Vagina (tissue), 2 donors: ENCODE data around the gene COX4I2. TPM values are rescaled to one million over a fixed set of nuclear protein-coding genes. Genes with fewer than 3 reads are reported as not detected.

Source experiments
- DNase-seq, 2 donors: peaks; one replicate each; pipeline ENCODE4 v3.0.0-alpha.2; 2017; ENCODE audit errors: extremely low spot score in 2 of 2
- H3K27ac ChIP-seq: fragments of 200-600 bp; sonication (generic); one replicate; pipeline ENCODE4 v1.5.1; 2019
- H3K27me3 ChIP-seq: fragments of 200-600 bp; sonication (generic); one replicate; pipeline ENCODE4 v1.5.1; 2019
- H3K36me3 ChIP-seq, 2 donors: fragments of 200-600 bp; sonication (generic); one replicate each; pipeline ENCODE4 v1.5.1; 2017 to 2019
- H3K4me1 ChIP-seq: fragments of 200-600 bp; sonication (generic); one replicate; pipeline ENCODE4 v1.5.1; 2019
- H3K4me3 ChIP-seq, 2 donors: fragments of 200-600 bp; sonication (generic); 1 replicate in 1 of 2; 2 replicates in 1 of 2; pipeline ENCODE4 v1.5.1; 2016 to 2019
- H3K9me3 ChIP-seq: fragments of 200-600 bp; sonication (generic); one replicate; pipeline ENCODE4 v1.5.1; 2019
- POLR2A ChIP-seq, 2 donors: fragments of 450-650 bp; IDR thresholded peaks; one replicate each; pipeline ENCODE4 v1.6.1; 2017; ENCODE audit warnings: antibody characterized with exemption in 2 of 2, mild to moderate bottlenecking in 2 of 2, moderate library complexity in 2 of 2
- POLR2AphosphoS5 ChIP-seq, 2 donors: sonication (generic); formaldehyde crosslinking; IDR thresholded peaks; one replicate each; pipeline ENCODE4 v1.9.0; 2017; ENCODE audit warnings: antibody characterized with exemption in 2 of 2, mild to moderate bottlenecking in 2 of 2, low read depth in 1 of 2; ENCODE audit not compliant: insufficient read depth in 1 of 2
- intact Hi-C: fragments of 100-400 bp; cut with DNase I; formaldehyde crosslinking; loops from one replicate; pipeline ENCODE4 v1.15.1; 2023
- total RNA-seq: library from RNA; depleted of rRNA; stranded (reverse); fragments of >200 nt; gene quantifications from one replicate; pipeline ENCODE4 v1.2.3, GENCODE V29; 2016
- TF ChIP-seq, protein P1 (sequence below), 3 experiments: fragments of 450-650 bp in 2 of 3; fragments of 200-600 bp in 1 of 3; sonication (generic) in 1 of 3; IDR thresholded peaks; one replicate each; pipeline ENCODE4 v1.5.1; 2017 to 2019; ENCODE audit warnings: antibody characterized with exemption in 3 of 3, mild to moderate bottlenecking in 2 of 3, moderate library complexity in 2 of 3

COX4I2 gene
- total RNA-seq, 1 donor from 2014 or later: 2.5 TPM

DNA sequence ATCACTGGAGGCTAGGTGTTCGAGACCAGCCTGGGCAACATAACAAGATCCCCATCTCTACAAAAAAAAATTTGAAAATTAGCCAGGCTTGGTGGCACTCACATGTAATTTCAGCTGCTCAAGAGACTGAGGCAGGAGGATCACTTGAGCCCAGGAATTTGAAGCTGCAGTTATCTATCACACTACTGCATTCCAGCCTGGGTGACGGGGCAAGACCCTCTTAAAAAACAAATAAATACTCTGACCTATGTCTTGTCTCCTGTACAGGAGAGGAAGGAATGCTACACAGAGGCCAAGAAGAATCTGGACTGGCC, 25.8 kb downstream of the COX4I2 start:
- Histone ChIP-seq H3K27me3 (no peaks in the 10 kb centered on the region), H3K4me1 (peaks cover 67% of the 10 kb centered on the region), H3K9me3 (no peaks in the 10 kb centered on the region), H3K4me3 (no peak overlapping the region), H3K36me3 (peaks cover 0 to 5% of the 10 kb centered on the region in 2 donors), H3K27ac (peak overlapping the region; percentile 88)
- intact Hi-C loops: no loop called here
- no peak for DNase-seq
- TF ChIP-seq, protein P1, sequence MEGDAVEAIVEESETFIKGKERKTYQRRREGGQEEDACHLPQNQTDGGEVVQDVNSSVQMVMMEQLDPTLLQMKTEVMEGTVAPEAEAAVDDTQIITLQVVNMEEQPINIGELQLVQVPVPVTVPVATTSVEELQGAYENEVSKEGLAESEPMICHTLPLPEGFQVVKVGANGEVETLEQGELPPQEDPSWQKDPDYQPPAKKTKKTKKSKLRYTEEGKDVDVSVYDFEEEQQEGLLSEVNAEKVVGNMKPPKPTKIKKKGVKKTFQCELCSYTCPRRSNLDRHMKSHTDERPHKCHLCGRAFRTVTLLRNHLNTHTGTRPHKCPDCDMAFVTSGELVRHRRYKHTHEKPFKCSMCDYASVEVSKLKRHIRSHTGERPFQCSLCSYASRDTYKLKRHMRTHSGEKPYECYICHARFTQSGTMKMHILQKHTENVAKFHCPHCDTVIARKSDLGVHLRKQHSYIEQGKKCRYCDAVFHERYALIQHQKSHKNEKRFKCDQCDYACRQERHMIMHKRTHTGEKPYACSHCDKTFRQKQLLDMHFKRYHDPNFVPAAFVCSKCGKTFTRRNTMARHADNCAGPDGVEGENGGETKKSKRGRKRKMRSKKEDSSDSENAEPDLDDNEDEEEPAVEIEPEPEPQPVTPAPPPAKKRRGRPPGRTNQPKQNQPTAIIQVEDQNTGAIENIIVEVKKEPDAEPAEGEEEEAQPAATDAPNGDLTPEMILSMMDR (IDR thresholded peaks at IDR 0.05): no peak
- TF ChIP-seq POLR2AphosphoS5 (IDR thresholded peaks at IDR 0.05; ENCODE audit: insufficient read depth in 1 of 2, low read depth in 1 of 2): no peak
- TF ChIP-seq POLR2A (IDR thresholded peaks at IDR 0.05): no peak

DNA sequence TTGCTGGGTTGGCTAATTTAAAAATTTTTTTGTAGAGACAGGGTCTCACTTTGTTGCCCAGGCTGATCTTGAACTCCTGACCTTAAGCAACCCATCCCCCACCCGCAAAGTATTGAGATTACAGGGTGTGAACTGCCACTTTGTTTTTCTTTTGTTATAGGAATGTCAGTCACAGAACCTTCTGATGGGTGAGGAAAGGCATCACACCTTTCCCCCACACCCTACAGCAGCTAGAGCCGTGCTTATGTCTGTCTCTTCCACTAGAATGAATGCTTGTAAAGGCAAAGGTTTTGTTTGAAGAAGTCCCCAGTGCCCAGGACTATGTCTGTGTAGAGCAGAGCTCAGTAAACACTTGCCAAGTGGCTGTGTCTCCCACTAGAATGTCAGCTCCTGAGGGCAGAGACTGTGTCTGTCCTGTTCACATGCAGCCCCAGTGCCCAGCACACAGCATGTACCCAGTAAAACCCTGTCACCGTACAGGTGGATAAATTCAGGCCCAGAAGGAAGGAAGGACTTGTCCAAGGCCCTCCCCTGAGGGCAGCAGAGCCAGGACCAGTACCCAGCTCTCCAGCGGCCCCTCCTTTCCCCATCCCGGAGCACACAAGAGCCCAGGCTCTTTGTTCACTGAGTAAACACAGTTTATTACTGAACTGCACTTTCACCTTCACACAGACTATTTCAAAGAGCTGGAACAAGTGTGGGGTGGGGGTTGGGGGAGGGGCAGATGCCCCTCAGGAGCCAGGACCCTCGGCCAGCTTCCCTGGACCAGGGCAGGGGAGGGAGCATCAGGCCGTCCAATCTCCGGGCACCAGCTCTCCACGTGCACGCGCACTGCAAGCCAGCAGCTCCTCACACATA, 26.4 kb downstream of the COX4I2 start:
- no peaks in the 10 kb centered on the region for H3K27me3 ChIP-seq
- TF ChIP-seq POLR2A (IDR thresholded peaks at IDR 0.05) (no peak), POLR2AphosphoS5 (IDR thresholded peaks at IDR 0.05; ENCODE audit: insufficient read depth in 1 of 2, low read depth in 1 of 2) (no peak)
- TF ChIP-seq, protein P1 (IDR thresholded peaks at IDR 0.05): no peak
- peaks cover 0 to 5% of the 10 kb centered on the region in 2 donors for H3K36me3 ChIP-seq
- H3K4me1 ChIP-seq: peaks cover 73% of the 10 kb centered on the region
- intact Hi-C loops: no loop called here
- H3K27ac ChIP-seq: peak overlapping the region; percentile 88
- H3K9me3 ChIP-seq: no peaks in the 10 kb centered on the region
- DNase-seq: no peak
- no peak overlapping the region for H3K4me3 ChIP-seq

DNA sequence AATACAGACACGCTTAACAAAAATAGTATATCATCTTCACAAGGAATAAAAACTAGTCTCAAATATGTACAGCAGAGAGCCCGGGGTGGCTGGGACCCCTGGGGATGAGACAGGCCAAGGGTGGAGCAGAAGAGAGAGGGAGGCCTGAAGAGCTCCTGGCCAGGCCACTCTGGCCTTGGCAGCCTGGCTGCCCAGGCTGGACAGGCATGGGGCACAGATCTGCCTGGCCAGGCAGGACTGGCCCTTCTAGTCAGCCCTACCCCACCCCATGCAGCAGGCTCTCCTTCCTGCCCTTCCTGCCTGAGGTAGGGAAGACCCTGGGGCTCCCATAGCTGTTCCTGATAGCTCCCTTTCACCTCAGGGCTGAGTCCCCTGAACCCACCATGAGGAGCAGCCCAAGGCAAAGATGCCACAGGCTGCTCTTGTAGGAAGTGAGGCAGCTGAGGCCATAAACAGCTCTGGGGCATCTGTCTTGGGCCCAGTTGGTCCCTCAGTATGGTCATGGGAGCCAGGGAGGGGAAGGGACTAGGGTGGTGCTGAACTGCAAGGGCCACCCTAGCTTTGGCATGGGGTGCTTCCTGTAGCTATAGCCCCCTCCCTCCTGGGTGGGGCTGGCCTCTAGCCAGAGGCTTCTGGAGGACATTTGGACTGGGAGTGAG, 27.1 kb downstream of the COX4I2 start:
- DNase-seq: no peak
- intact Hi-C loops: no loop called here
- H3K9me3 ChIP-seq: no peaks in the 10 kb centered on the region
- H3K4me1 ChIP-seq: peaks cover 77% of the 10 kb centered on the region
- peak overlapping the region; percentile 88 for H3K27ac ChIP-seq
- H3K4me3 ChIP-seq: no peak overlapping the region
- H3K36me3 ChIP-seq: peaks cover 0 to 5% of the 10 kb centered on the region in 2 donors
- TF ChIP-seq POLR2A (IDR thresholded peaks at IDR 0.05) (no peak), POLR2AphosphoS5 (IDR thresholded peaks at IDR 0.05; ENCODE audit: insufficient read depth in 1 of 2, low read depth in 1 of 2) (no peak)
- TF ChIP-seq, protein P1 (IDR thresholded peaks at IDR 0.05): no peak
- H3K27me3 ChIP-seq: no peaks in the 10 kb centered on the region

DNA sequence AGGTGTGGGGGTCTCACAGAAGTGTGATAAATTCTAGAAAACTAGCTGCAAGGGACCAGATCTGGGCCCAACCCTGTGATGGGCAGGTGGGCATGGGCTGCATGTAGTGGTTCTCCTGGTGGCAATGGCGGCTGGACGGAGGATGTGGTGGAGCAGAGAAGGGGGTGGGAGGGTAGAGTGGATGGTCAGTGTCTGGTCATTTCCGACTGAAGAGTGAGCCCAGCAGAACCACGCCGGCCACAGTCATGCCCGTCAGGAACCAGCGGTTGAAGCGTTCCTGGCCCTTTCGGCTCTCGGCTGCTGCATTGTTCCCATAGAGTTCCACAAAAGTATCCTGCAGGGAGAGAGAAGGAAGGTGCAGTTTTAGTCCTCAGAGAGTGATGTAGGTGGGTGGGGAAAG, 28.0 kb downstream of the COX4I2 start:
- Histone ChIP-seq H3K4me3 (no peak overlapping the region), H3K27me3 (no peaks in the 10 kb centered on the region), H3K36me3 (peaks cover 0 to 5% of the 10 kb centered on the region in 2 donors), H3K9me3 (no peaks in the 10 kb centered on the region), H3K27ac (peak overlapping the region; percentile 88), H3K4me1 (peaks cover 86% of the 10 kb centered on the region)
- no peak for DNase-seq
- TF ChIP-seq POLR2AphosphoS5 (IDR thresholded peaks at IDR 0.05; ENCODE audit: insufficient read depth in 1 of 2, low read depth in 1 of 2) (no peak), POLR2A (IDR thresholded peaks at IDR 0.05) (no peak)
- TF ChIP-seq, protein P1 (IDR thresholded peaks at IDR 0.05): no peak
- intact Hi-C loops: no loop called here
